CD4-positive, alpha-beta T cell (primary cell): ENCODE measurements around the gene ZNF394. TPM values are rescaled to one million over a fixed set of nuclear protein-coding genes. Genes with fewer than 3 reads are reported as not detected.

ENCODE experiments used
- ATAC-seq: fragments of 200-7000 bp; cut with Tn5 transposase; one replicate; pipeline ENCODE4 v1.10.0; 2022; ENCODE audit warnings: mild to moderate bottlenecking; ENCODE audit not compliant: poor library complexity
- CTCF ChIA-PET: fragments of 350-600 bp; sonication (Branson Sonifier 250); formaldehyde crosslinking; loops from one replicate; lab custom pipeline; 2021; ENCODE audit warnings: antibody characterized with exemption, inconsistent platforms; lab: Charles Lee
- POLR2A ChIA-PET: fragments of 350-600 bp; sonication (Branson Sonifier 250); formaldehyde crosslinking; loops from one replicate; lab custom pipeline; 2021; ENCODE audit warnings: antibody characterized with exemption, inconsistent platforms; lab: Charles Lee
- DNase-seq, 14 experiments: peaks; one replicate each; pipeline ENCODE4 v3.0.0-alpha.2; 2013 to 2020; ENCODE audit warnings: mixed read lengths in 2 of 14
- H3K27ac ChIP-seq, 2 donors: one replicate each; pipeline versions ENCODE4 v1.5.1 to v1.7.0; 2013; ENCODE audit warnings: low read length in 2 of 2, low read depth in 1 of 2, mild to moderate bottlenecking in 1 of 2
- H3K27me3 ChIP-seq, 2 experiments: 1 replicate in 1 of 2; 2 replicates in 1 of 2; pipeline versions ENCODE4 v1.6.1 to v1.7.0; 2013; ENCODE audit warnings: low read length in 2 of 2, control low read depth in 1 of 2, mild to moderate bottlenecking in 1 of 2, moderate library complexity in 1 of 2; ENCODE audit not compliant: insufficient read depth in 2 of 2, control insufficient read depth in 1 of 2
- H3K36me3 ChIP-seq: one replicate; pipeline ENCODE4 v1.6.1; 2013; ENCODE audit warnings: low read length, control low read depth; ENCODE audit not compliant: insufficient read depth
- H3K4me1 ChIP-seq: one replicate; pipeline ENCODE4 v1.6.1; 2013; ENCODE audit warnings: low read length, control low read depth; ENCODE audit not compliant: insufficient read depth
- H3K4me3 ChIP-seq: one replicate; pipeline ENCODE4 v1.5.1; 2013; ENCODE audit warnings: mild to moderate bottlenecking, low read length, moderate library complexity
- H3K9me3 ChIP-seq, 2 experiments: 1 replicate in 1 of 2; 2 replicates in 1 of 2; pipeline versions ENCODE4 v1.6.1 to v1.7.0; 2013; ENCODE audit warnings: low read length in 2 of 2, mild to moderate bottlenecking in 2 of 2, control low read depth in 1 of 2, moderate library complexity in 1 of 2; ENCODE audit not compliant: control insufficient read depth in 1 of 2, insufficient read depth in 1 of 2
- H3K27ac Mint-ChIP-seq: one replicate; pipeline ENCODE4 v1.8.0; 2020; ENCODE audit warnings: mixed read lengths
- H3K27me3 Mint-ChIP-seq: one replicate; pipeline ENCODE4 v1.8.0; 2021; ENCODE audit warnings: mixed read lengths
- H3K36me3 Mint-ChIP-seq: one replicate; pipeline ENCODE4 v1.8.0; 2021; ENCODE audit warnings: low read depth, mixed read lengths
- H3K4me1 Mint-ChIP-seq: one replicate; pipeline ENCODE4 v1.8.0; 2021; ENCODE audit warnings: low read depth, mixed read lengths
- H3K4me3 Mint-ChIP-seq: one replicate; pipeline ENCODE4 v1.8.0; 2020; ENCODE audit warnings: mild to moderate bottlenecking, mixed read lengths
- H3K9me3 Mint-ChIP-seq: one replicate; pipeline ENCODE4 v1.8.0; 2020; ENCODE audit warnings: mixed read lengths
- intact Hi-C, 2 experiments: fragments of 100-400 bp; cut with DNase I in 1 of 2; cut with micrococcal nuclease in 1 of 2; formaldehyde crosslinking; loops; one replicate each; pipeline versions ENCODE4 v1.15.1 to v1.9.0; 2023 to 2025; cut with DNase I, micrococcal nuclease
- total RNA-seq, 174 experiments: library from RNA in 2 of 174; stranded (reverse) in 2 of 174; gene quantifications; one replicate each; pipeline ENCODE4 v1.2.3 and lab custom pipeline; 2021 to 2026
- TF ChIP-seq, protein P1 (sequence below): fragments of 200-600 bp; IDR thresholded peaks from one replicate; pipeline ENCODE4 v1.8.0; 2022; ENCODE audit warnings: antibody characterized with exemption, mild to moderate bottlenecking

Gene ZNF394
- total RNA-seq, 2 experiments from 2014 or later = 215 to 223 TPM

DNA sequence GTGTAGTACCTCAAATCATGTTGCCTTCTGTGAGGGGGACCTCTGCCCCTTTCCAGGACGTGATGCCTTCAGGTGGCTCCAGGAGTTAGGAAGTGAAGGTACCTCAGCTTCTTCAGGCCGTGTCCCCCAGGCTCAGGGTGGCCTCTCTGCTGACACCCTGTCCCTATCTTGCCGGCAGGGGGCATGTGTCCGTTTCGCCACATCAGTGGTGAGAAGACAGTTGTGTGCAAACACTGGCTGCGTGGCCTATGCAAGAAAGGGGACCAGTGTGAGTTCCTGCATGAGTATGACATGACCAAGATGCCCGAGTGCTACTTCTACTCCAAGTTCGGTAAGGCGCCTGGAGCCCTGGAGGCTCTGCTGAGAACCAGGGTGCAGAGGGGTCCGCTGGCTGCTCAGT is 52.1 kb downstream of the ZNF394 start:
- TF ChIP-seq, protein P1, sequence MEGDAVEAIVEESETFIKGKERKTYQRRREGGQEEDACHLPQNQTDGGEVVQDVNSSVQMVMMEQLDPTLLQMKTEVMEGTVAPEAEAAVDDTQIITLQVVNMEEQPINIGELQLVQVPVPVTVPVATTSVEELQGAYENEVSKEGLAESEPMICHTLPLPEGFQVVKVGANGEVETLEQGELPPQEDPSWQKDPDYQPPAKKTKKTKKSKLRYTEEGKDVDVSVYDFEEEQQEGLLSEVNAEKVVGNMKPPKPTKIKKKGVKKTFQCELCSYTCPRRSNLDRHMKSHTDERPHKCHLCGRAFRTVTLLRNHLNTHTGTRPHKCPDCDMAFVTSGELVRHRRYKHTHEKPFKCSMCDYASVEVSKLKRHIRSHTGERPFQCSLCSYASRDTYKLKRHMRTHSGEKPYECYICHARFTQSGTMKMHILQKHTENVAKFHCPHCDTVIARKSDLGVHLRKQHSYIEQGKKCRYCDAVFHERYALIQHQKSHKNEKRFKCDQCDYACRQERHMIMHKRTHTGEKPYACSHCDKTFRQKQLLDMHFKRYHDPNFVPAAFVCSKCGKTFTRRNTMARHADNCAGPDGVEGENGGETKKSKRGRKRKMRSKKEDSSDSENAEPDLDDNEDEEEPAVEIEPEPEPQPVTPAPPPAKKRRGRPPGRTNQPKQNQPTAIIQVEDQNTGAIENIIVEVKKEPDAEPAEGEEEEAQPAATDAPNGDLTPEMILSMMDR = no peak
- Mint-ChIP-seq H3K27ac (no peak overlapping the region), H3K9me3 (no peaks in the 10 kb centered on the region), H3K36me3 (peaks cover 75% of the 10 kb centered on the region), H3K27me3 (no peaks in the 10 kb centered on the region), H3K4me3 (no peak overlapping the region), H3K4me1 (no peaks in the 10 kb centered on the region)
- no peaks in the 10 kb centered on the region for H3K4me1 ChIP-seq
- no peaks in the 10 kb centered on the region for H3K9me3 ChIP-seq
- ATAC-seq = no peak
- H3K27ac ChIP-seq = no peak overlapping the region
- intact Hi-C loops = no loop called here
- no peaks in the 10 kb centered on the region for H3K27me3 ChIP-seq
- peaks cover 69% of the 10 kb centered on the region for H3K36me3 ChIP-seq
- no peak overlapping the region for H3K4me3 ChIP-seq
- CTCF ChIA-PET = interaction anchor here (0.7 kb wide), 1 partner anchor 1699 kb away, joined by 3 read pairs; no protein-coding TSS in a partner anchor
- DNase-seq = peak in 1 of 14 experiments; percentile 26
- POLR2A ChIA-PET = no interaction called here

DNA sequence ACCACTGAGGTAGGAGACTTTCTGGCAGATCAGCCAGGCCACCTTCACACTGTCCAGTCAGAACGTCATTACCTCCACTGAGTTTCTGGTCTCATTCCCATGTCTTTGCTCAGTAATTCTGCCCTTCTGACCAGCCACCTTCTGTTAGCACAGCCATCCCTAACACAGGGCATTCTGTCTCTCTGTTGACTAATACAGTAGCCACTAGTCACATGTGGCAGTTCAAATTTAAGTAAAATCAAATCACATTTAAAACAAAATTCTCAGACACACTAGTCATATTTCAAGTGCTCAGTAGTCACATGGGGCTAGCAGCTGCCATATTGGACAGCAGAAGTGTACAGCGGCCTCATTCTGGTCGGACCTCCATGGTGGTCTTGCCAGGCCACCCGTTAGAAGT is 54.0 kb downstream of the ZNF394 start:
- Mint-ChIP-seq H3K9me3 (no peaks in the 10 kb centered on the region), H3K36me3 (peaks cover 71% of the 10 kb centered on the region), H3K27ac (no peak overlapping the region), H3K4me3 (no peak overlapping the region), H3K4me1 (peaks cover 5% of the 10 kb centered on the region), H3K27me3 (no peaks in the 10 kb centered on the region)
- ATAC-seq = no peak
- Histone ChIP-seq H3K4me1 (no peaks in the 10 kb centered on the region), H3K27me3 (no peaks in the 10 kb centered on the region), H3K27ac (no peak overlapping the region), H3K9me3 (no peaks in the 10 kb centered on the region), H3K36me3 (peaks cover 60% of the 10 kb centered on the region), H3K4me3 (no peak overlapping the region)
- no peak for DNase-seq
- CTCF ChIA-PET = interaction anchor here (0.6 kb wide), 1 partner anchor 1698 kb away, joined by 3 read pairs; no protein-coding TSS in a partner anchor
- POLR2A ChIA-PET = interaction anchor here (0.6 kb wide), 1 partner anchor 750 kb away, joined by 3 read pairs; no protein-coding TSS in a partner anchor
- TF ChIP-seq, protein P1 = no peak
- intact Hi-C loops = no loop called here

Other genes starting within 250 kb of the ZNF394 start
- not detected for gene MYH16, start 227.4 kb downstream of the ZNF394 start, total RNA-seq
- gene ARPC1A, start 174.4 kb downstream of the ZNF394 start, total RNA-seq = 10 to 100 TPM; 25.3 to 30.4 TPM
- 10 to 100 TPM; 58.8 to 66.6 TPM for gene ARPC1B, start 125.6 kb downstream of the ZNF394 start, total RNA-seq
- 10 to 100 TPM; 35.0 to 38.0 TPM for gene PDAP1, start 91.7 kb downstream of the ZNF394 start, total RNA-seq
- 100 to 1,000 TPM; 147 to 153 TPM for gene BUD31, start 91.3 kb downstream of the ZNF394 start, total RNA-seq
- gene PTCD1, start 61.5 kb downstream of the ZNF394 start, total RNA-seq = 1 to 10 TPM; 4.8 to 5.3 TPM
- 10 to 100 TPM; 28.1 to 31.7 TPM for gene CPSF4, start 61.3 kb downstream of the ZNF394 start, total RNA-seq
- gene ATP5MF, start 34.1 kb downstream of the ZNF394 start, total RNA-seq = 10 to 100 TPM; 50.9 to 51.9 TPM
- gene ZNF789, start 27.4 kb downstream of the ZNF394 start, total RNA-seq = 10 to 100 TPM; 11.5 to 13.5 TPM
- 1 to 10 TPM; 3.8 to 4.4 TPM for gene ZKSCAN5, start 4.4 kb upstream of the ZNF394 start, total RNA-seq
- 1 to 10 TPM; 1.5 to 1.8 TPM for gene FAM200A, start 51.8 kb upstream of the ZNF394 start, total RNA-seq
- 100 to 1,000 TPM; 145 to 146 TPM for gene ZNF655, start 58.4 kb upstream of the ZNF394 start, total RNA-seq
- 1 to 10 TPM; 1.0 TPM for gene TMEM225B, start 98.0 kb upstream of the ZNF394 start, total RNA-seq
- gene ZSCAN25, start 116.7 kb upstream of the ZNF394 start, total RNA-seq = 10 to 100 TPM; 41.5 to 44.2 TPM
- gene CYP3A5, start 179.7 kb upstream of the ZNF394 start, total RNA-seq = not detected
- not detected for gene CYP3A7, start 234.9 kb upstream of the ZNF394 start, total RNA-seq